Head of caudate nucleus (tissue), 42 donors: Measurements from ENCODE around the gene TRIM38.
A peak's percentile ranks its signal among the peaks of the same experiment; 100 is the strongest.

ENCODE experiments used
- DNase-seq, 42 donors: peaks; one replicate each; pipeline versions ENCODE4 v3.0.0 to v3.0.0-alpha.2; 2020 to 2021; ENCODE audit warnings: mixed read lengths in 7 of 42
- intact Hi-C: fragments of 100-400 bp; cut with DNase I; formaldehyde crosslinking; loops from one replicate; pipeline ENCODE4 v1.15.0; 2022

Gene TRIM38

GRCh38 chr6:26032340-26033084, 69.9 kb downstream of the TRIM38 start:
- intact Hi-C loops = no loop called here

GRCh38 chr6:26033085-26033940, 70.7 kb downstream of the TRIM38 start:
- peak in 21 of 42 donors; percentile 24 to 77 (median 42) for DNase-seq
- intact Hi-C loops = no loop called here

More at GRCh38 chr6:26032340-26033084, 69.9 kb downstream of the TRIM38 start:
- no peak for DNase-seq

GRCh38 chr6:26033941-26034354, 71.3 kb downstream of the TRIM38 start:
- peak in 1 of 42 donors; percentile 42 for DNase-seq
- intact Hi-C loops = no loop called here

DNA sequence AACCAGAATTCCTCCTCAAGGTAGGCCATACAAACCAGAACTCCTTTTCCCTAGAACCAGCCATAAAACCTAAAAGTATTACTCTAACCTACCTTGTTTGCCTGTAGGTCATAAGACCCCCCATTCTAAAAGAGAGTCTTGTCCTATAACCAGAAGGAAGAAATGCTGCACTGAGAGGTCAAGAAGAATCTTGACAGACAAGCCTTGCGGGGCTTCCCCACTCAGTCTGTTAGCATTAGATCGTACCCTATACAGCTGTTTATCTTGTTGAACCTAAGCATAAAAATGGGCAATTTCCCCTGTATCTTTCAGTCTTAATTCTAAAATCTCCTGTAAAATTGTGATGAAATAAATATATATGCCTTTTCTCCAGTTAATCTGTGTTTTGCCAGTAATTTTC, 72.3 kb downstream of the TRIM38 start:
- DNase-seq = no peak

More for the DNA sequence above, 72.3 kb downstream of the TRIM38 start:
- intact Hi-C loops = no loop called here
